ENCODE results near the gene COL1A1. TPM values are rescaled to one million over a fixed set of nuclear protein-coding genes. Genes with fewer than 3 reads are reported as not detected.

The COL1A1 gene
- polyA plus RNA-seq, 1 donor (not counting 4 experiments of a cell fraction or from before 2014, with no cell fraction given): 0.55 TPM

GRCh38 chr17:50165466-50165865 lies 36.0 kb downstream of the COL1A1 start:
- no peak overlapping the region for H3K27ac ChIP-seq (ENCODE audit: control insufficient read depth, insufficient read depth, low read length)

GRCh38 chr17:50165066-50165465 lies 36.4 kb downstream of the COL1A1 start:
- dilution Hi-C loops (cut with MboI; ENCODE audit: extremely low pct_ligation_motif_present, low sequenced_read_pairs): no loop called here
- Histone ChIP-seq H3K4me3 (ENCODE audit: control insufficient read depth in 2 of 3, extremely low read depth in 1 of 3, insufficient read depth in 2 of 3, low read depth in 1 of 3, low read length in 3 of 3) (no peak overlapping the region), H3K9me1 (ENCODE audit: control insufficient read depth, extremely low read depth, insufficient read depth, low read length) (no peaks in the 10 kb centered on the region), H3K9ac (ENCODE audit: control insufficient read depth, extremely low read depth, insufficient read depth, low read length) (no peak overlapping the region), H2AFZ (ENCODE audit: control insufficient read depth, low read length) (no peak overlapping the region), H3K79me2 (ENCODE audit: control insufficient read depth, insufficient read depth, low read length) (no peaks in the 10 kb centered on the region), H3K9me3 (ENCODE audit: control insufficient read depth, low read depth, low read length) (no peaks in the 10 kb centered on the region), H4K20me1 (ENCODE audit: control insufficient read depth, extremely low read depth, insufficient read depth, low read length) (no peaks in the 10 kb centered on the region), H3K27me3 (ENCODE audit: control insufficient read depth, extremely low read depth, insufficient read depth, low read length) (peaks cover 3% of the 10 kb centered on the region), H3K4me2 (ENCODE audit: control insufficient read depth, extremely low read depth, insufficient read depth, low read depth, low read length) (no peak overlapping the region), H3K36me3 (ENCODE audit: control insufficient read depth in 2 of 2, extremely low read depth in 1 of 2, insufficient read depth in 2 of 2, low read length in 2 of 2) (no peaks in the 10 kb centered on the region), H3K4me1 (ENCODE audit: control insufficient read depth, extremely low read depth, insufficient read depth, low read length) (peaks cover 9% of the 10 kb centered on the region), H3K27ac (ENCODE audit: control insufficient read depth, insufficient read depth, low read length) (no peak overlapping the region)
- FAIRE-seq: no peak
- TF ChIP-seq EZH2 (IDR thresholded peaks at IDR 0.05; ENCODE audit: low read length): no peak
- TF ChIP-seq, protein P1, sequence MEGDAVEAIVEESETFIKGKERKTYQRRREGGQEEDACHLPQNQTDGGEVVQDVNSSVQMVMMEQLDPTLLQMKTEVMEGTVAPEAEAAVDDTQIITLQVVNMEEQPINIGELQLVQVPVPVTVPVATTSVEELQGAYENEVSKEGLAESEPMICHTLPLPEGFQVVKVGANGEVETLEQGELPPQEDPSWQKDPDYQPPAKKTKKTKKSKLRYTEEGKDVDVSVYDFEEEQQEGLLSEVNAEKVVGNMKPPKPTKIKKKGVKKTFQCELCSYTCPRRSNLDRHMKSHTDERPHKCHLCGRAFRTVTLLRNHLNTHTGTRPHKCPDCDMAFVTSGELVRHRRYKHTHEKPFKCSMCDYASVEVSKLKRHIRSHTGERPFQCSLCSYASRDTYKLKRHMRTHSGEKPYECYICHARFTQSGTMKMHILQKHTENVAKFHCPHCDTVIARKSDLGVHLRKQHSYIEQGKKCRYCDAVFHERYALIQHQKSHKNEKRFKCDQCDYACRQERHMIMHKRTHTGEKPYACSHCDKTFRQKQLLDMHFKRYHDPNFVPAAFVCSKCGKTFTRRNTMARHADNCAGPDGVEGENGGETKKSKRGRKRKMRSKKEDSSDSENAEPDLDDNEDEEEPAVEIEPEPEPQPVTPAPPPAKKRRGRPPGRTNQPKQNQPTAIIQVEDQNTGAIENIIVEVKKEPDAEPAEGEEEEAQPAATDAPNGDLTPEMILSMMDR (optimal IDR thresholded peaks at IDR 0.05 in 1 of 3, IDR thresholded peaks at IDR 0.05 in 1 of 3, conservative IDR thresholded peaks at IDR 0.05 in 1 of 3; ENCODE audit: extremely low read depth in 1 of 3, insufficient read depth in 2 of 3, low read length in 3 of 3): no peak
- no peak for DNase-seq (ENCODE audit: low read depth, low spot score)

More at GRCh38 chr17:50165466-50165865, 36.0 kb downstream of the COL1A1 start:
- Histone ChIP-seq H3K4me1 (ENCODE audit: control insufficient read depth, extremely low read depth, insufficient read depth, low read length) (peaks cover 9% of the 10 kb centered on the region), H3K4me3 (ENCODE audit: control insufficient read depth in 2 of 3, extremely low read depth in 1 of 3, insufficient read depth in 2 of 3, low read depth in 1 of 3, low read length in 3 of 3) (no peak overlapping the region), H3K4me2 (ENCODE audit: control insufficient read depth, extremely low read depth, insufficient read depth, low read depth, low read length) (no peak overlapping the region), H3K9ac (ENCODE audit: control insufficient read depth, extremely low read depth, insufficient read depth, low read length) (no peak overlapping the region), H3K9me3 (ENCODE audit: control insufficient read depth, low read depth, low read length) (no peaks in the 10 kb centered on the region), H3K27me3 (ENCODE audit: control insufficient read depth, extremely low read depth, insufficient read depth, low read length) (peaks cover 3% of the 10 kb centered on the region), H4K20me1 (ENCODE audit: control insufficient read depth, extremely low read depth, insufficient read depth, low read length) (no peaks in the 10 kb centered on the region), H3K79me2 (ENCODE audit: control insufficient read depth, insufficient read depth, low read length) (no peaks in the 10 kb centered on the region), H3K9me1 (ENCODE audit: control insufficient read depth, extremely low read depth, insufficient read depth, low read length) (no peaks in the 10 kb centered on the region), H3K36me3 (ENCODE audit: control insufficient read depth in 2 of 2, extremely low read depth in 1 of 2, insufficient read depth in 2 of 2, low read length in 2 of 2) (no peaks in the 10 kb centered on the region), H2AFZ (ENCODE audit: control insufficient read depth, low read length) (no peak overlapping the region)
- TF ChIP-seq, protein P1 (optimal IDR thresholded peaks at IDR 0.05 in 1 of 3, IDR thresholded peaks at IDR 0.05 in 1 of 3, conservative IDR thresholded peaks at IDR 0.05 in 1 of 3; ENCODE audit: extremely low read depth in 1 of 3, insufficient read depth in 2 of 3, low read length in 3 of 3): no peak
- no peak for TF ChIP-seq EZH2 (IDR thresholded peaks at IDR 0.05; ENCODE audit: low read length)
- dilution Hi-C loops (cut with MboI; ENCODE audit: extremely low pct_ligation_motif_present, low sequenced_read_pairs): no loop called here
- FAIRE-seq (no peak), DNase-seq (ENCODE audit: low read depth, low spot score) (no peak)

Data from keratinocyte (primary cell).